GM08714 (cell line): ENCODE results near the gene NISCH.

Experiments used
- H3K4me3 ChIP-seq: fragments of 200-500 bp; sonication (Bioruptor generic); 2 replicates; pipeline ENCODE4 v1.5.1; 2014; ENCODE audit warnings: mild to moderate bottlenecking, low read length, inconsistent platforms
- ZNF274 ChIP-seq: IDR thresholded peaks from 2 replicates; pipeline ENCODE4 v1.6.1; 2012; ENCODE audit warnings: mild to moderate bottlenecking, low read depth, low read length

The NISCH gene

DNA sequence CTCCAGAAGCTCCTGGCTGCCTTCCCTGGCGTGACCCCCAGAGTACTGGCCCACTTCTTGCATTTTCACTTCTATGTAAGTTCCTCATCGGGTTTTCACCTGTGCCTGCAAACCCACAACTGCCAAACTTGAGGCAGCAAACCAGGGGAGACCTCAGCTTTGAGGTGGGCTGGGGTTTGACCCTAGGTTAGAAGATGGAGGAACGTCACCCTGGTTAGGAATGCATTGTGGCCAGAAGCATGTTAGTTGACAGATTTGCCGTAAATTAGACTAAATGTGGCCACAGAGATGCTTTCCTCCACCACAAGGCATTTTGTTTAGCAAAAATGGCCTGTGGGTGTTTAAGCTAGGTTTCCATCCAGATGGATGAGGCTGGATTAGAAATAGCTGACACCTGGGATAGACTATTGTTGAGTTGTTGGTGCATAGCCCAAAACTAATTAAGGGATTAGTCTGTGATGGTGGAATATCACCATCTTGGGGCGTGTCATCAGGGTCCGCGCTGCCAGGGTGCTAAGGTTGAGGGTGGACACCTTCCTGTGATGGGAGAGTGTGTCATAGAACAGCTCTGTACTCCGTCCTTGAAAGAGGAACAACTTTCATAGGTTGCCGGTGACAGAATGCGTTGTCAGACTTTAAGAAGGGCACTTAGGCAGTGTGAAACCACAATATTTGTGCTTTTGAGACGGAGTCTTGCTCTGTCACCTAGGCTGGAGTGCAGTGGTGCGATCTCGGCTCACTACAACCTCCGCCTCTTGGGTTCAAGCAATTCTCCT lies 3.6 kb downstream of the NISCH start:
- no peak overlapping the region for H3K4me3 ChIP-seq
- no peak for TF ChIP-seq ZNF274

DNA sequence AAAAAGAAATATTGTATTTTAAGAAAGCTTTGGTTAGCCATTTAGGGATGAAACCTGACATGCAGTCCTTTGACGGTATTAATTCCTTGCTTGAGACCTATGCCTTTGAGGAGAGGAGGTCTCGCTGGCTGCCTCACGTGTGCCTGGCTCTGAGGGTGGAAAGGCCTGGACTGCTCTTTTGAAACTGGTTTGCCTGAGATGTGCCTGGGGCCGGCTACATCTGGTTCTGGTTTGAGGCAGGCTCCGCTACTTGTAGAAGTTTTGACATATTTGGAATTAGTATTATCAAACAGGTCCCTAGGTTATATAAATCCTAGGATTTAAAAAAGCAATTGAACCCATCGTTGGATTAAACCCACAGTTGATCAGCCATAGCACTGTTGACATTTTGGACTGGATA lies 6.5 kb downstream of the NISCH start:
- TF ChIP-seq ZNF274: no peak

DNA sequence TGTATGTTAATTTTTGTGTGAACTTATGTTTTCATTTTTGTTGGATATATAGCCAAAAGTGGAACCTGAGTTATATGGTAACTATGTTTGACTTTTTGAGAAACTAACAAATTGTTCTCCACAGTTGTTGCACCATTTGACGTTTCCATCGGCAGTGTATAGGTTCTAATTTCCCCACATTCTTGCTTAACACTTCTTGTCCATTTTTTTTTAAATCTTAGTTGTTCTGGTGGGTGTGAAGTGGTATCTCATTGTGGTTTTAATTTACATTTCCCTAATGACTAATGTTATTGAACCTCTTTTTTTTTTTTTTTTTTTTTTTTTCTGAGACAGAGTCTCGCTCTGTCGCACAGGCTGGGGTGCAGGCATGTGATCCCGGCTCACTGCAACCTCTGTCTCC lies 8.0 kb downstream of the NISCH start:
- TF ChIP-seq ZNF274: no peak
- no peak overlapping the region for H3K4me3 ChIP-seq

More for the DNA sequence above, 6.5 kb downstream of the NISCH start:
- no peak overlapping the region for H3K4me3 ChIP-seq

DNA sequence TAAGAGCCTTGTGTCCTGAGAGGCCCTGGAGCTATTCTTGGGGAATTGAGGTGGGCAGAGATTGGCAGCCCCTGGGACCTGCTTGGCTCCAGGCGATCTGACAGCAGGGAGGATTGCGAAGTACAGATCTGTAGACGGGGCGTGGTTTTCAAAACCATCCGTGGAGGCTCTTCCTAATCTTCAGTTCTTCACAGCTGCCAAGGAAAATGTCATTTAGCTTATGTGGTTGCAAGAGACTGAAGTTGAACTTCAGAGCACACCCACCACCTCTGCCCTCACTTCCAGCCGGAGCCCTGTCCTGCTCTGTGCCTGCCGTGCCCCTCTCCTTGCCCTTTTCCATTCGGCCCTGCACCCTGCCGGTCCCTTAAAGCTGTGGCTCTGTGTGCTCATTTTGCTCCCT lies 12.9 kb downstream of the NISCH start:
- TF ChIP-seq ZNF274: no peak
- H3K4me3 ChIP-seq: no peak overlapping the region

DNA sequence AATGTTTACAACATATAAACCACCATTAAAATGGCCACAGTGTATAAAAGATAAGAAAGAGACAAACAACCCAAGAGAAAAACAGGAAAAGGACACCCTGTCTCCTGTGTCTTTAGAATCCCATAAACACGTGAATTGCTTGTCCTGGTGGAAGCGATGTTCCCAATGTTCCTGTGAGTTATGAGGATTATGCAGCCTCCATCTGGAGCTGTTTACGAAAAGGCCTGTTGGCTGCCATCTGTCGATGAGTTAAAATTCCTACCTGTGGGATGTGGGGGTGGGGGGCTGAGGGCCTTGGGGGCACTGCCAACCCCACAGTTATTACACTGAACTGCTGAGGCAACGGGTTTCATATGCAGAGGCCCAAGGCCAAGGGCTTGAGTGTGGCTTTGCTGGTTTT lies 13.6 kb downstream of the NISCH start:
- H3K4me3 ChIP-seq: no peak overlapping the region
- no peak for TF ChIP-seq ZNF274

DNA sequence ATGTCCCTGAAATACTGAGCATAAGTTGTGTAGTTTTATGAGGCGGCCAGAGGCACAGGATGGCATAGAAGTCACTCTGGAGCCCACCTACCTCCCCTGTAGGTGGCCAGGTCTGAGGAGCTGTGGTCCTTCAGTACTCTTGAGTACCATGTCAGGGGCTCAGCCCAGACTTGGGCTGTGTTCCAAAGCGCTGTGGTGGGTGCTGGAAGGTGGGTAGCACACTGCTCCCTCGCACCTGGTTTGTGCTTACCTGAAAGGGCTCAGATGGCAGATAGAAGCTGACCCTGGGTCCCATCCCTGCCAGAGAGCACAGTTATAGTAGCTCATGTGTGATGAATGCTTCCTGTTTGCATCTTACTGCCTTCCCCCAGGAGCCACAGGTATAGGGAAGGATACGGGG lies 15.5 kb downstream of the NISCH start:
- no peak overlapping the region for H3K4me3 ChIP-seq

DNA sequence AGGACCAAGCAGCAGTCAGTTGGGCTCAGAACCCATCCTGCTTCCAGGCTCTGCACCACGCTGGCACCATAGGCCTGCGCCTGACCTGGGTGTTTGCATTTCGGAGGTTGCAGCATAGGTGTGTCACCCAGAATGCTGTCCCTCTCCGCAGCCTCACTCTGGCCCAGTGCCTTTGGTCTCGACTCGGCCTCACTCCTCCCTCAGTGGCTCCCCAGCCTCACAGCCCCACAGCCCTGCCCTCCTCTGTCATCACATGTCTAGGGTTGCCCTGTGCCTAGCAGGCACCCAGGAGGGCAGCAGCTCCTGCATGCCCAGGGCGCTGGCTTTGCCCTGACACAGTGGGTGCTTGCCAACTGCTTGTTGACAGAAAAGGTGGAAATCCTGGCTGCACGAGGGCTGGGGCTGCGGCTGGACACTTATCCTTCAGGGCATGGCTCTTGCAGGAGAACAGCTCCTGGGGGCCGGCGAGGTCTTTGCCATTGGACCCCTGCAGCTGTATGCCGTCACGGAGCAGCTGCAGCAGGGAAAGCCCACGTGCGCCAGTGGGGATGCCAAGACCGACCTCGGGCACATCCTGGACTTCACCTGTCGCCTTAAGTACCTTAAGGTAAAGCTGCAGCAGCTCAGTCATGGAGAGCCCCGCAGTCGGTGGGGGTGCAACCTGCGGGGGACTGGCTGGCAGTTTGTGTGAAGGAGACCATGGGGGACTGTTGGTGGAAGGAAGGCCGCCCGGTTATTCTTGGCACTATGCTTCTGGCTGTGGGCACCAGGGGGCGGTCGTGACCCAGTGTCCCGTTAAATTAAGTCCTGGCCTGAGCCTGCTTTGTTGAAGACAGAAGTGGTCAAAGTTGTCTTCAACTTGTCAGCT lies 16.2 kb downstream of the NISCH start:
- H3K4me3 ChIP-seq: no peak overlapping the region
- TF ChIP-seq ZNF274: no peak

More for the DNA sequence above, 15.5 kb downstream of the NISCH start:
- TF ChIP-seq ZNF274: no peak

DNA sequence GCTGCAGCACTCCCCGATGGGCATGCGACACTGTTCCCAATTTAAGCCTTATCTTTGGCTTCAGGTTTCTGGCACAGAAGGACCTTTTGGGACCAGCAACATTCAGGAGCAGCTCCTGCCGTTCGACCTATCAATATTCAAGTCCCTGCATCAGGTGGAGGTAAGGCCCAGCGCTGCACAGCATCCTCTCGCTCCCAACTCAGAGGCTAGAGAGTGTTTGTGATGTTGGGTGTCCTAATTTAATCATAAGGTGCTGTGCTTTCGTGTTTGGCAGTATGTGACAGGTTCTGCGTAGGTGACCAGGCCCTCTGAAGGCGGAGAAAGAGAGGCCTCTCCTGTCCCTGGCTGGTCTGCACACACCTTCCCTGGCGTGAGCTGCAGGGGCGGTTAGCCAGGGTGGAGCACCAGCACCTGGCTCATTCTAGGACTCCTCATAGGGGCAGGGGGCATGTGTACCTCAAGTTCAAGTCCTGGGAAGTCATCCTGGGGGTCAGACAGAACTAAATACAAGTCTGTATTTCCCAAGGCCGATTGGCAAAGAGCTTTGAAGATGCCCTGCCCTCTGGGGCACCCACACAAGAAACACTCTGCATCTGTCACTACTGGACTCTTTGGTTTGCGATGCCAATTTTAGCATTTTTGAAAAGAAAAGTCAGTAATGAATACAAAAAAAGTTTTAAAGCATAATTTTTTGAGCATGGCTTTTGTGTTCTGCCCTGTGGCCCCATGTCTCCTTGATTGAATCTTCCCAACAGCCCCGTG lies 17.0 kb downstream of the NISCH start:
- H3K4me3 ChIP-seq: no peak overlapping the region
- TF ChIP-seq ZNF274: no peak

DNA sequence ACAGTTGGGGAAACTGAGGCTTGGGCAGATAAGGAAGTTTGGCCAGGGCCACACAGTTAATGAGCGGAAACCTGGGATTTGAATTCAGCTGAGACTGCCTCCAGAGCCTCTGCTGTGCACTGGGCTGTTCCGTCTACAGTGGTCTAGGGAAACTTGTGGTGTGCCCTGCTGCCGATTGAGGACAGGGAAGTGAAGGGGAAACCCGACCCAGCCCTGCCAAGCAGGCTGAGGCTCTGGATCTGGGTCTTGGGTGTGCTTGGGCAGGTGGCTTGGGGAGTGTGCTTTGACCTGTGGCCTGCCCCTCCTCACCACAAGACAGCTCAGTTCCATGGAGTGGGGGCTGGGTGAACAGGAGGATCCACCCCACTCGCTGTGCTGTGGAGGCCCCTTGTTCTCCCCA lies 17.6 kb downstream of the NISCH start:
- H3K4me3 ChIP-seq: no peak overlapping the region

DNA sequence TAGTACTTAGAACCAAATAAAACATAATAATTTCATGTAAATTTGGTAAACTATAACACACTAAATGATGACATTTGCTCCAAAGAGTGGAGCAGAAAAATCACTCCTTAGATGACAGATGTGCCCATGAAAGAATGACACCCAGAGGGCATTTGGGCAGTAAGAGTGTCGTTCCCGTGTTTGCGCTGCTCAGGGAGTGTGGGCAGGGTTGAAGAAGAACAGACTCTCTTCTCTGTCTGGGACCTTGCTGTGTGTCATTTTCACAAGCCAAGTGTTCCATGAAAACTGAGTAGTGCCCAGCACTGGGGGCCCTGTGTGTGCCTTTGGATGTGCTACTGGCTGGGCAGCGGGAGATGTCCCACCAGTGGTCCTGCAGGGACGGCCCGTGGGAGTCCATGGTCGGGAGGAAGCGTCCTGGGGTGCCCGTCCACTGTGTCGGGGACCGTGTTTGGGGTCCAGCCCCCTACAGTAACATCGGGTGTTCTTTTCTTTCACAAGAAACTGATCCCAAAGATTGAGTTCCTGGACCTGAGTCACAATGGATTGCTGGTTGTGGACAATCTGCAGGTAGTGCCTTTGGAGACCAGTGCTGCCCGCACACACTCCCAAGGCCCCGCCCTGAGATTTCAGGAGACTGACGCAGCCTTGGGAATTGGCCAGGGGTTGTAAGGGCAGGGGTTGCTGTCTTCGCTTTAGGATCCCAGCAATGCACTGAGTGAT lies 21.8 kb downstream of the NISCH start:
- TF ChIP-seq ZNF274: no peak
- H3K4me3 ChIP-seq: no peak overlapping the region

More for the DNA sequence above, 17.6 kb downstream of the NISCH start:
- no peak for TF ChIP-seq ZNF274

DNA sequence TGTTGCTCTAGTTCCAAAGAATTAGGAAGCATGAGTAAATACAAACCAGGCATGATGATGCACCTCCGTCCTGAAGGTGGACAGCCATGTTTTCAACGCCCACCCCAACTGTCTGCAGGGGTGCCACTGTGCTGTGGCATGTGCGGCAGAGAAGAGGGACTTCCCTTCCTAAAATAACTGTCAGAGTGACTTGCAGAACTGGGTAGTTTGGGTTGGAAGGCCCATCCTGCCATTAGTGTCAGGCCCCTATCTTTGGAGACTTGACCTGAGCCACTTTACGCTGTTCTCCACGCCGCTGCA lies 22.3 kb downstream of the NISCH start:
- TF ChIP-seq ZNF274: no peak

DNA sequence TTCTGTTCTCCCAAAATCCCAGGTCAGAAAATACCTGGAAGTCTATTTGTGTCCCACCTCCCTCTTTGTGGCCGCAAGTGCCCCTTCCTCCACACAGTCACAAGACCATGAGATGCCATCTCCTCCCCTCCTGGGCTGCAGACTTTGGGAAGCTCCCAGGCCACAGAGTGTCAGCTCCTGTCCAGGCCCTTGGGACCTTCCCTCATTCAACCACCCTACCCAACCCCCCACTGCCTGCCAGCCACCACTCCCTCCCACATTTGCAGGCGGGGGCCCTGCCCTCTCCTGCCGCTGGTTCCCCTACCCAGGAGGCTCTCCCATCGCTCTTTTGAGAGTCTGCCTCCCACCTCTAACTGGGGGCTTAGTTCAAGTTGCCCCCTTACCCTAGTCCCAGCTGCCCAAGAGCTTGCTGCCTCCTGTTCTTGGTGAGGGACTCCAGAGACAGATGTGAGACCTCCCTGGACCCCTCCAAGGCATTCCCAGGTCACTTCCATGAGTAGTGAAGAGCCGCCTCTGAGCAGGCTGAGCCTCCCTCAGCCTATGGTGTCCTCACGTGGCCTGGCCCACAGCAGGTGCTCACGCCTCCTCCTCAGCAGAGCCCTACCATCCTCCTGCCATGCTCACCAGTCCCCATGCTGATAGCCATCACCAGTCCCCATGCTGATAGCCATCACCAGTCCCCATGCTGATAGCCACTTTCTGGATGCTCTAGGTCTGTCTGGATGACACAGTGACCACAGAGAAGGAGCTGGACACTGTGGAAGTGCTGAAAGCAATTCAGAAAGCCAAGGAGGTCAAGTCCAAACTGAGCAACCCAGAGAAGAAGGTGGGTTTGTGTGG lies 23.9 kb downstream of the NISCH start:
- H3K4me3 ChIP-seq: no peak overlapping the region
- TF ChIP-seq ZNF274: no peak

More for the DNA sequence above, 22.3 kb downstream of the NISCH start:
- H3K4me3 ChIP-seq: no peak overlapping the region
